Measurements from ENCODE around the gene ZSCAN18. TPM values are rescaled to one million over a fixed set of nuclear protein-coding genes. Genes with fewer than 3 reads are reported as not detected.
"Not testable (repeated sequence)": the region's sequence is repeated elsewhere in the genome, so short reads cannot be mapped to it uniquely, and the experiment has no call there.

ZSCAN18 gene
- total RNA-seq (84.9 and 90.5 TPM in 2 replicates), polyA plus RNA-seq (81.0 and 134 TPM in 2 replicates), polyA minus RNA-seq (76.6 and 77.5 TPM in 2 replicates)
- 46.9 TPM for total RNA-seq (2013)

GRCh38 chr19:58097781-58098681 lies at the start of gene ZSCAN18:
Gene ZSCAN18 (minus strand): TSS chr19:58098231. CDS start chr19:58090267, 7,964 bp downstream.
- peaks cover 1 to 82% (median 11%) of the 10 kb centered on the region in 3 donors for H3K9me3 ChIP-seq (ENCODE audit: control extremely low read depth in 1 of 3, control insufficient read depth in 2 of 3, insufficient read depth in 1 of 3, low read length in 2 of 3)
- peak within 1 kb of the TSS; percentile 92 for H3K4me2 ChIP-seq (replicated peaks; ENCODE audit: low read depth, low read length, poor library complexity, severe bottlenecking)
- peak within 1 kb of the TSS; percentile 97 for H3K27ac Mint-ChIP-seq
- peaks cover 3% of the 10 kb centered on the region for H3K27me3 Mint-ChIP-seq
- DNase-seq (peak; percentile 100), ATAC-seq (ENCODE audit: low read depth) (peak; percentile 93)
- intact Hi-C loops (cut with micrococcal nuclease), result loop anchor here (1.0 to 5.0 kb wide), 7 partner anchors 39 to 180 kb away; partner anchors contain the start of genes ZNF135, ZNF256, ZNF329 and ZNF606
- peak within 1 kb of the TSS; percentile 98 to 100 for H3K27ac ChIP-seq (ENCODE audit: low read length in 2 of 2)
- H4K20me1 ChIP-seq (ENCODE audit: control insufficient read depth, insufficient read depth, low read length, poor library complexity, severe bottlenecking), result no peaks in the 10 kb centered on the region
- WGBS (ENCODE audit: insufficient coverage), result 3% methylated on average over 66 of the region's 67 CpGs
- H3K79me2 ChIP-seq (ENCODE audit: control insufficient read depth, insufficient read depth, low read length), result peaks cover 35% of the 10 kb centered on the region
- ChIA-PET POLR2A (interaction anchor here (0.6 kb wide), 1 partner anchor 49 kb away, joined by 3 read pairs; no protein-coding TSS in a partner anchor), CTCF (no interaction called here)
- H3K4me3 ChIP-seq (ENCODE audit: control extremely low read depth in 1 of 5, extremely low read depth in 1 of 5, insufficient read depth in 1 of 5, low read depth in 2 of 5, low read length in 4 of 5), result peak within 1 kb of the TSS; percentile 73 to 96 (median 92)
- H3K4me1 Mint-ChIP-seq, result peaks cover 18% of the 10 kb centered on the region
- H2AFZ ChIP-seq (ENCODE audit: insufficient read depth, low read depth, low read length, poor library complexity, severe bottlenecking), result peak within 1 kb of the TSS; percentile 73
- no peaks in the 10 kb centered on the region for H3K36me3 ChIP-seq (replicated peaks in 1 of 2; ENCODE audit: control extremely low read depth in 1 of 2, control insufficient read depth in 1 of 2, extremely low read depth in 1 of 2, insufficient read depth in 2 of 2, low read length in 1 of 2)
- TF ChIP-seq CTCF (IDR thresholded peaks at IDR 0.05) (no peak), EZH2 (IDR thresholded peaks at IDR 0.05; ENCODE audit: borderline replicate concordance, insufficient read depth, low read depth, low read length, poor library complexity, severe bottlenecking) (no peak)
- H3K27me3 ChIP-seq (replicated peaks in 1 of 4; ENCODE audit: control extremely low read depth in 1 of 4, control insufficient read depth in 3 of 4, insufficient read depth in 4 of 4, low read length in 3 of 4), result no peaks in the 10 kb centered on the region
- peak within 1 kb of the TSS; percentile 100 for H3K9ac ChIP-seq (ENCODE audit: low read length)
- H3K9me3 Mint-ChIP-seq (ENCODE audit: insufficient read depth), result peaks cover 3% of the 10 kb centered on the region
- H3K4me3 Mint-ChIP-seq, result peak within 1 kb of the TSS; percentile 81
- peaks cover 13 to 16% of the 10 kb centered on the region in 2 donors for H3K4me1 ChIP-seq (ENCODE audit: control insufficient read depth in 2 of 2, insufficient read depth in 2 of 2, low read length in 2 of 2)

GRCh38 chr19:58147475-58147874 lies 49.4 kb upstream of the ZSCAN18 start:
- H3K27ac Mint-ChIP-seq; POLR2A ChIA-PET; H3K9me3 Mint-ChIP-seq (ENCODE audit: insufficient read depth): not testable (repeated sequence)

More at GRCh38 chr19:58147475-58147874, 49.4 kb upstream of the ZSCAN18 start:
- CTCF ChIA-PET; H3K36me3 ChIP-seq (replicated peaks in 1 of 2; ENCODE audit: control extremely low read depth in 1 of 2, control insufficient read depth in 1 of 2, extremely low read depth in 1 of 2, insufficient read depth in 2 of 2, low read length in 1 of 2); H3K27ac ChIP-seq (ENCODE audit: low read length in 2 of 2); ATAC-seq (ENCODE audit: low read depth); H3K4me3 Mint-ChIP-seq; intact Hi-C loops (cut with micrococcal nuclease); H3K4me2 ChIP-seq (replicated peaks; ENCODE audit: low read depth, low read length, poor library complexity, severe bottlenecking); H3K27me3 ChIP-seq (replicated peaks in 1 of 4; ENCODE audit: control extremely low read depth in 1 of 4, control insufficient read depth in 3 of 4, insufficient read depth in 4 of 4, low read length in 3 of 4); H4K20me1 ChIP-seq (ENCODE audit: control insufficient read depth, insufficient read depth, low read length, poor library complexity, severe bottlenecking); H3K27me3 Mint-ChIP-seq; H2AFZ ChIP-seq (ENCODE audit: insufficient read depth, low read depth, low read length, poor library complexity, severe bottlenecking); H3K4me3 ChIP-seq (ENCODE audit: control extremely low read depth in 1 of 5, extremely low read depth in 1 of 5, insufficient read depth in 1 of 5, low read depth in 2 of 5, low read length in 4 of 5); DNase-seq; H3K9ac ChIP-seq (ENCODE audit: low read length): not testable (repeated sequence)
- peaks cover 10% of the 10 kb centered on the region for H3K4me1 Mint-ChIP-seq
- H3K79me2 ChIP-seq (ENCODE audit: control insufficient read depth, insufficient read depth, low read length), result peaks cover 68% of the 10 kb centered on the region
- peaks cover 10 to 12% of the 10 kb centered on the region in 2 donors for H3K4me1 ChIP-seq (ENCODE audit: control insufficient read depth in 2 of 2, insufficient read depth in 2 of 2, low read length in 2 of 2)
- no CpG with 5 or more reads among the region's 28 CpGs for WGBS (ENCODE audit: insufficient coverage)
- H3K9me3 ChIP-seq (ENCODE audit: control extremely low read depth in 1 of 3, control insufficient read depth in 2 of 3, insufficient read depth in 1 of 3, low read length in 2 of 3), result peaks cover 0 to 36% (median 18%) of the 10 kb centered on the region in 3 donors
